ENCODE measurements around the gene SIX1. TPM values are rescaled to one million over a fixed set of nuclear protein-coding genes. Genes with fewer than 3 reads are reported as not detected.

The SIX1 gene
- total RNA-seq, 1 experiment from 2014 or later: 0.59 TPM

- TF ChIP-seq FOXP4 (CRISPR knock-in tag; IDR thresholded peaks at IDR 0.05) (0 out of 2 replicates have a peak, but pooled peaks have one; percentile 15), ZNF121 (CRISPR knock-in tag; IDR thresholded peaks at IDR 0.05) (peak; percentile 93), GABPB1 (CRISPR knock-in tag; IDR thresholded peaks at IDR 0.05) (0 out of 2 replicates have a peak, but pooled peaks have one; percentile 24), FOXP1 (CRISPR knock-in tag; IDR thresholded peaks at IDR 0.05; ENCODE audit: borderline replicate concordance) (0 out of 2 replicates have a peak, but pooled peaks have one; percentile 20), E2F5 (CRISPR knock-in tag; IDR thresholded peaks at IDR 0.05) (no peak), PRDM15 (CRISPR knock-in tag; IDR thresholded peaks at IDR 0.05) (no peak), NR2C2 (CRISPR knock-in tag; IDR thresholded peaks at IDR 0.05) (no peak), SMAD3 (CRISPR knock-in tag; IDR thresholded peaks at IDR 0.05; ENCODE audit: borderline replicate concordance) (no peak), ARID4B (CRISPR knock-in tag; IDR thresholded peaks at IDR 0.05; ENCODE audit: borderline replicate concordance) (no peak), NFYB (CRISPR knock-in tag; conservative IDR thresholded peaks at IDR 0.05; ENCODE audit: low read depth) (no peak), ZNF423 (CRISPR knock-in tag; IDR thresholded peaks at IDR 0.05) (peak; percentile 39), ZNF396 (CRISPR knock-in tag; IDR thresholded peaks at IDR 0.05; ENCODE audit: borderline replicate concordance) (no peak), NFATC4 (CRISPR knock-in tag; IDR thresholded peaks at IDR 0.05) (no peak), TP53 (CRISPR knock-in tag; IDR thresholded peaks at IDR 0.05) (no peak), HMGA2 (CRISPR knock-in tag; IDR thresholded peaks at IDR 0.05) (no peak), FOXK1 (CRISPR knock-in tag; IDR thresholded peaks at IDR 0.05) (peak; percentile 68), IRF1 (CRISPR knock-in tag; IDR thresholded peaks at IDR 0.05) (no peak), RELA (CRISPR knock-in tag; IDR thresholded peaks at IDR 0.05; ENCODE audit: borderline replicate concordance) (no peak), PREB (CRISPR knock-in tag; IDR thresholded peaks at IDR 0.05; ENCODE audit: borderline replicate concordance) (no peak), ETV6 (CRISPR knock-in tag; IDR thresholded peaks at IDR 0.05) (0 out of 2 replicates have a peak, but pooled peaks have one; percentile 37), MLX (CRISPR knock-in tag; IDR thresholded peaks at IDR 0.05) (no peak), OVOL2 (CRISPR knock-in tag; IDR thresholded peaks at IDR 0.05; ENCODE audit: borderline replicate concordance) (no peak), ELF4 (CRISPR knock-in tag; IDR thresholded peaks at IDR 0.05; ENCODE audit: low read depth) (0 out of 2 replicates have a peak, but pooled peaks have one; percentile 2), ERG (CRISPR knock-in tag; IDR thresholded peaks at IDR 0.05) (no peak)
Observed at GRCh38 chr14:60656686-60657455, 7.6 kb upstream of the SIX1 start (continued).

All from WTC11 (cell line).